Liver (tissue), 9 donors: Measurements from ENCODE around the gene RAB44. TPM values are rescaled to one million over a fixed set of nuclear protein-coding genes. Genes with fewer than 3 reads are reported as not detected.

Source experiments
- DNase-seq: peaks from one replicate; pipeline ENCODE4 v3.0.0-alpha.2; 2017; ENCODE audit warnings: low spot score
- H3K27ac ChIP-seq, 2 donors: one replicate each; pipeline ENCODE4 v1.7.0; 2013; ENCODE audit warnings: inconsistent platforms in 2 of 2, low read length in 2 of 2, control low read depth in 1 of 2, low read depth in 1 of 2, mild to moderate bottlenecking in 1 of 2
- H3K27me3 ChIP-seq, 4 donors: one replicate each; pipeline versions ENCODE4 v1.6.1 to v1.7.0; 2013; ENCODE audit warnings: low read length in 3 of 4, inconsistent platforms in 1 of 4, mild to moderate bottlenecking in 1 of 4, moderate library complexity in 1 of 4; ENCODE audit not compliant: control insufficient read depth in 4 of 4, insufficient read depth in 4 of 4
- H3K36me3 ChIP-seq, 4 donors: one replicate each; pipeline versions ENCODE4 v1.6.1 to v1.7.0; 2013; ENCODE audit warnings: low read length in 3 of 4, mild to moderate bottlenecking in 3 of 4, low read depth in 1 of 4, moderate library complexity in 1 of 4; ENCODE audit not compliant: control insufficient read depth in 4 of 4, insufficient read depth in 3 of 4
- H3K4me1 ChIP-seq, 4 donors: one replicate each; pipeline versions ENCODE4 v1.6.1 to v1.7.0; 2013; ENCODE audit warnings: low read length in 3 of 4, mild to moderate bottlenecking in 3 of 4, moderate library complexity in 1 of 4; ENCODE audit not compliant: control insufficient read depth in 4 of 4, insufficient read depth in 4 of 4
- H3K4me3 ChIP-seq, 3 donors: one replicate each; pipeline versions ENCODE4 v1.6.1 to v1.7.0; 2013; ENCODE audit warnings: low read length in 3 of 3, control low read depth in 1 of 3, low read depth in 1 of 3, mild to moderate bottlenecking in 1 of 3
- H3K9ac ChIP-seq, 2 donors: one replicate each; pipeline ENCODE4 v1.7.0; 2013; ENCODE audit warnings: low read length in 2 of 2, mild to moderate bottlenecking in 2 of 2, moderate library complexity in 2 of 2, control low read depth in 1 of 2, low read depth in 1 of 2
- H3K9me3 ChIP-seq, 4 donors: one replicate each; pipeline versions ENCODE4 v1.6.1 to v1.7.0; 2013; ENCODE audit warnings: low read length in 3 of 4; ENCODE audit not compliant: control insufficient read depth in 4 of 4
- CTCF ChIP-seq: fragments of 150-350 bp; IDR thresholded peaks from 2 replicates; pipeline ENCODE4 v1.5.1; 2017; ENCODE audit warnings: improper control_type of control experiment, low read depth, low read length; ENCODE audit not compliant: missing input control
- EGR1 ChIP-seq, 2 donors: IDR thresholded peaks; 2 replicates each; pipeline ENCODE4 v1.6.1; 2016 to 2018; ENCODE audit warnings: antibody characterized with exemption in 2 of 2, low read depth in 2 of 2
- FOXA1 ChIP-seq: IDR thresholded peaks from 2 replicates; pipeline ENCODE4 v1.6.1; 2016; ENCODE audit warnings: antibody characterized with exemption
- GABPA ChIP-seq, 2 donors: IDR thresholded peaks in 1 of 2; conservative IDR thresholded peaks in 1 of 2; 2 replicates each; pipeline ENCODE4 v1.6.1; 2016; ENCODE audit warnings: antibody characterized with exemption in 2 of 2, mild to moderate bottlenecking in 1 of 2, moderate library complexity in 1 of 2
- HNF4A ChIP-seq, 2 donors: conservative IDR thresholded peaks; 2 replicates each; pipeline ENCODE4 v1.6.1; 2016; ENCODE audit warnings: antibody characterized with exemption in 2 of 2, mild to moderate bottlenecking in 2 of 2
- HNF4G ChIP-seq: IDR thresholded peaks from 2 replicates; pipeline ENCODE4 v1.6.1; 2016; ENCODE audit warnings: antibody characterized with exemption
- JUND ChIP-seq, 2 donors: IDR thresholded peaks; 2 replicates each; pipeline ENCODE4 v1.6.1; 2016; ENCODE audit warnings: antibody characterized with exemption in 2 of 2
- MAX ChIP-seq: IDR thresholded peaks from 2 replicates; pipeline ENCODE4 v1.6.1; 2016; ENCODE audit warnings: antibody characterized with exemption
- RAD21 ChIP-seq, 2 donors: IDR thresholded peaks; 2 replicates each; pipeline ENCODE4 v1.6.1; 2016; ENCODE audit warnings: antibody characterized with exemption in 2 of 2, mild to moderate bottlenecking in 2 of 2
- REST ChIP-seq: IDR thresholded peaks from 2 replicates; pipeline ENCODE4 v1.6.1; 2016; ENCODE audit warnings: antibody characterized with exemption, mild to moderate bottlenecking
- RXRA ChIP-seq, 2 donors: IDR thresholded peaks; 2 replicates each; pipeline ENCODE4 v1.6.1; 2017 to 2018; ENCODE audit warnings: antibody characterized with exemption in 2 of 2, mild to moderate bottlenecking in 1 of 2
- SP1 ChIP-seq: IDR thresholded peaks from 2 replicates; pipeline ENCODE4 v1.6.1; 2018; ENCODE audit warnings: antibody characterized with exemption, mild to moderate bottlenecking
- TAF1 ChIP-seq: conservative IDR thresholded peaks from 2 replicates; pipeline ENCODE4 v1.6.1; 2016; ENCODE audit warnings: antibody characterized with exemption, mild to moderate bottlenecking
- YY1 ChIP-seq: IDR thresholded peaks from 2 replicates; pipeline ENCODE4 v1.6.1; 2016; ENCODE audit warnings: antibody characterized with exemption, mild to moderate bottlenecking
- ZBTB33 ChIP-seq: IDR thresholded peaks from 2 replicates; pipeline ENCODE4 v1.6.1; 2016; ENCODE audit warnings: antibody characterized with exemption
- WGBS: extraction: QIAGEN DNeasy Blood & Tissue Kit; methylation state at CpG from one replicate; pipeline ENCODE4 v1.1.7; 2013; 5-methylcytosine and 5-hydroxymethylcytosine counted together
- polyA plus RNA-seq, 2 donors: library from polyadenylated mRNA; stranded (reverse) in 1 of 2; unstranded in 1 of 2; fragments of 200-250 nt in 1 of 2; fragments of >200 nt in 1 of 2; fragmentation: Nextera tagmentation in 1 of 2; extraction: Ambion mirVana in 1 of 2; gene quantifications; one replicate each; pipeline versions ENCODE4 v1.2.1 to v1.2.3, GENCODE V29; 2013 to 2015
- total RNA-seq, 2 donors: library from RNA; depleted of rRNA; stranded (reverse); fragments of >200 nt; gene quantifications; one replicate each; pipeline ENCODE4 v1.2.3, GENCODE V29; 2014
- donor health status: healthy.
- donor health status: healthy.
- donor health status: healthy.
- donor health status: healthy.
- donor health status: healthy.

The RAB44 gene
- total and polyA plus RNA-seq, 4 donors: 0.02 to 1.3 (median 0.08) TPM; not detected in 1

- peaks cover 0 to 3% (median 0%) of the 10 kb centered on the region in 4 donors for H3K4me1 ChIP-seq
- no peak overlapping the region for H3K9ac ChIP-seq
- H3K36me3 ChIP-seq: no peaks in the 10 kb centered on the region
- H3K9me3 ChIP-seq: no peaks in the 10 kb centered on the region
- 91% methylated on average over 15 of the region's 15 CpGs for WGBS
- no peaks in the 10 kb centered on the region for H3K27me3 ChIP-seq
- H3K4me3 ChIP-seq: no peak overlapping the region
- H3K27ac ChIP-seq: no peak overlapping the region
- TF ChIP-seq SP1: no peak
- no peak for TF ChIP-seq EGR1 (IDR thresholded peaks at IDR 0.05; ENCODE audit: low read depth in 2 of 2)
- no peak for TF ChIP-seq RXRA (IDR thresholded peaks at IDR 0.05)
- no peak for TF ChIP-seq YY1
- TF ChIP-seq ZBTB33: no peak
- TF ChIP-seq GABPA (IDR thresholded peaks at IDR 0.05 in 1 of 2, conservative IDR thresholded peaks at IDR 0.05 in 1 of 2): no peak
- TF ChIP-seq JUND (IDR thresholded peaks at IDR 0.05): no peak
- TF ChIP-seq MAX: no peak
- TF ChIP-seq TAF1: no peak
- TF ChIP-seq CTCF: no peak
- TF ChIP-seq FOXA1: no peak
- no peak for TF ChIP-seq REST
- TF ChIP-seq HNF4G: no peak
- no peak for TF ChIP-seq RAD21 (IDR thresholded peaks at IDR 0.05)
- TF ChIP-seq HNF4A (conservative IDR thresholded peaks at IDR 0.05): no peak
- no peak for DNase-seq
These were observed 33.1 kb downstream of the RAB44 start for GRCh38 chr6:36730424-36731380.
